K562 (cell line): ENCODE measurements around the gene ARID5B. TPM values are rescaled to one million over a fixed set of nuclear protein-coding genes. Genes with fewer than 3 reads are reported as not detected.

Experiments used
- ATAC-seq: fragments of 200-7000 bp; cut with Tn5 transposase; 3 replicates; pipeline ENCODE4 v1.9.1; 2020; ENCODE audit warnings: moderate library complexity
- BruUV-seq: library from RNA; stranded (reverse); fragments of 400-500 nt; replicated peaks from 2 replicates; lab custom pipeline; 2021; lab: Mats Ljungman, UMichigan
- CTCF ChIA-PET: fragments of 300-600 bp; formaldehyde crosslinking; extraction: SDS; loops from one replicate; lab custom pipeline; 2021; ENCODE audit warnings: low intra/inter-chr PET ratio; lab: Yijun Ruan, JAX
- POLR2A ChIA-PET: fragments of 300-600, 350-650 bp; sonication (Branson Sonifier 250); formaldehyde crosslinking; extraction: SDS; loops from one replicate; lab custom pipeline; 2021; ENCODE audit warnings: antibody characterized with exemption, inconsistent platforms; lab: Yijun Ruan, JAX
- DNase-seq, 4 experiments: peaks; one replicate each; pipeline versions ENCODE4 v3.0.0 to v3.0.0-alpha.2; 2011 to 2018; ENCODE audit warnings: low spot score in 3 of 4, mixed read lengths in 3 of 4; ENCODE audit errors: extremely low read depth in 1 of 4
- FAIRE-seq: peaks from 2 replicates; lab custom pipeline; 2011; peaks lifted over from hg19 to GRCh38; lab: Jason Lieb, UNC
- H2AFZ ChIP-seq: 2 replicates; pipeline ENCODE4 v1.6.0; 2011; ENCODE audit warnings: low read depth, low read length, control low read depth, inconsistent platforms
- H3K27ac ChIP-seq: fragments of 200-600 bp; 3 replicates; pipeline ENCODE4 v1.8.0; 2011; ENCODE audit warnings: low read depth, mild to moderate bottlenecking, control low read depth, inconsistent platforms, low read length, moderate library complexity, mixed read lengths; ENCODE audit errors: extremely low read depth
- H3K27me3 ChIP-seq, 2 experiments: fragments of 300-600 bp in 1 of 2; 2 replicates in 1 of 2; 3 replicates in 1 of 2; pipeline versions ENCODE4 v1.6.0 to v1.8.0; 2011; ENCODE audit warnings: inconsistent platforms in 2 of 2, low read length in 2 of 2, mild to moderate bottlenecking in 1 of 2, mixed read lengths in 1 of 2, moderate library complexity in 1 of 2; ENCODE audit not compliant: control insufficient read depth in 2 of 2, insufficient read depth in 2 of 2
- H3K36me3 ChIP-seq: fragments of 300-600 bp; 3 replicates; pipeline ENCODE4 v1.8.0; 2011; ENCODE audit warnings: mild to moderate bottlenecking, low read length, inconsistent platforms; ENCODE audit not compliant: control insufficient read depth, insufficient read depth
- H3K4me1 ChIP-seq, 2 experiments: fragments of 200-600 bp in 1 of 2; replicated peaks in 1 of 2; 2 replicates in 1 of 2; 3 replicates in 1 of 2; pipeline versions ENCODE4 v1.5.1 to v1.8.0; 2011; ENCODE audit warnings: inconsistent platforms in 2 of 2, low read length in 2 of 2, mild to moderate bottlenecking in 1 of 2, mixed read lengths in 1 of 2, moderate library complexity in 1 of 2; ENCODE audit not compliant: control insufficient read depth in 2 of 2, insufficient read depth in 2 of 2
- H3K4me2 ChIP-seq: 2 replicates; pipeline ENCODE4 v1.6.1; 2011; ENCODE audit warnings: low read length, control low read depth, inconsistent platforms, mixed read lengths; ENCODE audit not compliant: insufficient read depth
- H3K4me3 ChIP-seq: fragments of 200-600 bp; sonication (generic), shearing (Covaris generic); 2 replicates; pipeline ENCODE4 v1.5.1; 2016; ENCODE audit warnings: control low read depth, inconsistent platforms
- H3K79me2 ChIP-seq: fragments of 200-600 bp; 3 replicates; pipeline ENCODE4 v1.8.0; 2011; ENCODE audit warnings: low read length, inconsistent platforms; ENCODE audit not compliant: control insufficient read depth, insufficient read depth
- H3K9ac ChIP-seq, 2 experiments: 2 replicates each; pipeline versions ENCODE4 v1.6.0 to v1.6.1; 2011; ENCODE audit warnings: low read depth in 2 of 2, low read length in 2 of 2, control low read depth in 1 of 2, inconsistent platforms in 1 of 2, mild to moderate bottlenecking in 1 of 2, mixed read lengths in 1 of 2; ENCODE audit not compliant: insufficient read depth in 1 of 2
- H3K9me1 ChIP-seq: one replicate; pipeline ENCODE4 v1.6.0; 2011; ENCODE audit warnings: inconsistent platforms, mild to moderate bottlenecking, low read length, moderate library complexity; ENCODE audit not compliant: control insufficient read depth, insufficient read depth
- H3K9me3 ChIP-seq: replicated peaks from 2 replicates; pipeline ENCODE4 v1.5.1; 2011; ENCODE audit warnings: low read depth, low read length, inconsistent platforms; ENCODE audit not compliant: control insufficient read depth, insufficient read depth
- H4K20me1 ChIP-seq: replicated peaks from 2 replicates; pipeline ENCODE4 v1.6.1; 2011; ENCODE audit warnings: low read length, inconsistent platforms, mixed read lengths; ENCODE audit not compliant: control insufficient read depth, insufficient read depth
- HMG20B ChIP-seq: fragments of 250-450 bp; sonication (Bioruptor Pico); IDR thresholded peaks from 2 replicates; pipeline ENCODE4 v1.5.0; 2021; ENCODE audit warnings: mild to moderate bottlenecking
- JUN ChIP-seq, 2 experiments: sonication (generic) in 1 of 2; formaldehyde crosslinking in 1 of 2; IDR thresholded peaks; 2 replicates each; pipeline versions ENCODE4 v1.6.1 to v1.8.0; 2012 to 2022; ENCODE audit warnings: borderline replicate concordance in 2 of 2, mild to moderate bottlenecking in 2 of 2, improper control_type of control experiment in 1 of 2, low read depth in 1 of 2, low read length in 1 of 2, missing genetic modification reagents in 1 of 2
- NUFIP1 ChIP-seq: fragments of 450-650 bp; IDR thresholded peaks from 2 replicates; pipeline ENCODE4 v1.6.1; 2018; ENCODE audit not compliant: partially characterized antibody
- RBM22 ChIP-seq: fragments of 200-400 bp; formaldehyde crosslinking; IDR thresholded peaks from 2 replicates; pipeline ENCODE4 v1.6.1; 2018; ENCODE audit warnings: low read length, low read depth; ENCODE audit not compliant: poor library complexity, severe bottlenecking
- TAF7 ChIP-seq: fragments of 450-650 bp; IDR thresholded peaks from 2 replicates; pipeline ENCODE4 v1.6.1; 2016; ENCODE audit warnings: missing genetic modification characterization, missing compliant biosample characterization
- WGBS: fragments of 100-300 bp; shearing (Covaris generic); methylation state at CpG from one replicate; pipeline ENCODE4 v1.1.6; 2016; ENCODE audit warnings: low coverage, mixed read lengths; ENCODE audit not compliant: insufficient coverage; ENCODE audit errors: missing lambda C conversion rate; 5-methylcytosine and 5-hydroxymethylcytosine counted together
- in situ Hi-C: fragments of 300-500 bp; cut with MboI; formaldehyde crosslinking; loops from 4 replicates; pipeline ENCODE4 v1.15.0; 2018; ENCODE audit warnings: inconsistent platforms, mixed read lengths
- intact Hi-C: fragments of 100-400 bp; cut with micrococcal nuclease; formaldehyde crosslinking; loops from 2 replicates; pipeline ENCODE4 v1.14.2; 2022
- polyA plus RNA-seq, 8 experiments: library from polyadenylated mRNA; depleted of rRNA in 4 of 8; stranded (reverse) in 5 of 8; unstranded in 3 of 8; fragments of >200 nt; fragmentation: Nextera tagmentation in 2 of 8; fragmentation: Illumina TruSeq in 1 of 8; extraction: Ambion mirVana in 2 of 8; extraction: Trizol in 1 of 8; gene quantifications; 2 replicates each; pipeline versions ENCODE4 v1.2.1 to v1.2.3, GENCODE V29; 2011 to 2014; ENCODE audit warnings: inconsistent platforms in 1 of 8, missing spikeins in 1 of 8
- total RNA-seq, 7 experiments: library from RNA; depleted of rRNA in 6 of 7; stranded (reverse); fragments of >200 nt in 6 of 7; fragmentation: Illumina TruSeq in 2 of 7; extraction: Trizol in 2 of 7; gene quantifications; 2 replicates each; pipeline versions ENCODE4 v1.2.1 to v1.2.3, GENCODE V29; 2011 to 2021; ENCODE audit warnings: low replicate concordance in 1 of 7
- TF ChIP-seq, protein P1 (sequence below): fragments of 250-450 bp; sonication (Bioruptor Pico); IDR thresholded peaks from 2 replicates; pipeline ENCODE4 v1.4.0; 2020
- TF ChIP-seq, protein P2 (sequence below): fragments of 450-650 bp; IDR thresholded peaks from 2 replicates; pipeline ENCODE4 v1.6.1; 2018; ENCODE audit not compliant: partially characterized antibody
- TF ChIP-seq, protein P3 (sequence below), 3 experiments: fragments of 200-800 bp in 1 of 3; fragments of 250-450 bp in 1 of 3; fragments of 450-650 bp in 1 of 3; sonication (Bioruptor Pico) in 1 of 3; sonication (Bioruptor generic) in 1 of 3; formaldehyde crosslinking in 1 of 3; IDR thresholded peaks; 2 replicates each; pipeline versions ENCODE4 v1.6.1 to v1.8.0; 2016 to 2022; ENCODE audit warnings: mild to moderate bottlenecking in 2 of 3, missing genetic modification characterization in 2 of 3, missing compliant biosample characterization in 1 of 3, moderate library complexity in 1 of 3
- TF ChIP-seq, protein P4 (sequence below): fragments of 450-650 bp; formaldehyde crosslinking; IDR thresholded peaks from 2 replicates; pipeline ENCODE4 v1.4.0; 2020; ENCODE audit warnings: mild to moderate bottlenecking, moderate library complexity

The ARID5B gene
- total and polyA plus RNA-seq, 9 of the 15 experiments (the other 6 are each of a cell fraction or from before 2014, with no cell fraction given) = 0.48 to 1.6 (median 0.80) TPM

DNA sequence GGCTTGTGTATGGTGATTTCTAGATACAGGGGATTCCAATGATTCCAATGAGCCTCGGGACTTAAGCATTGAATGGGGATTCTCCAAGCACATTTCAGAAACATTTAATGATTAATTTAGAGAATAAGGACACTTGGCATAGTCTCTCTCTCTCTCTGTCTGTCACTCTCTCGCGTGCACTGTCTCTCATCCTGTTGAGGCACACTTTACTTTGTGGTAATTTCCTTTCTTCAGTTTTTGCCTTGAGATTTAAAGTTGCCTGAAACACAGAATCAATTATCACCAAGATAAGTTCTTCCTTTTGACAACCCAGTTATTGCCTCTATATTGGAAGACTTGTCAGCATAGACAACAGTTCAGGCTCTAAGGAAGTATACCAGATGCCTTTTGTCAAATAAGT is 131.6 kb downstream of the ARID5B start:
- H3K9me3 ChIP-seq = no peaks in the 10 kb centered on the region
- BruUV-seq = no TSS peak
- CTCF ChIA-PET = no interaction called here
- peaks cover 3 to 9% of the 10 kb centered on the region in 2 experiments; a peak in 2 of 5 replicates for H3K27me3 ChIP-seq
- FAIRE-seq = no peak
- no peak for ATAC-seq
- no peak overlapping the region for H3K9ac ChIP-seq
- no peaks in the 10 kb centered on the region for H3K79me2 ChIP-seq
- no peak for DNase-seq
- in situ Hi-C loops (no loop called here), intact Hi-C loops (no loop called here)
- H3K4me3 ChIP-seq = no peak overlapping the region
- 13% methylated on average over 3 of the region's 3 CpGs for WGBS
- no peaks in the 10 kb centered on the region for H4K20me1 ChIP-seq
- no peaks in the 10 kb centered on the region for H3K36me3 ChIP-seq
- POLR2A ChIA-PET = no interaction called here
- no peak overlapping the region for H3K4me2 ChIP-seq
- no peak overlapping the region for H2AFZ ChIP-seq
- H3K9me1 ChIP-seq = no peaks in the 10 kb centered on the region
- no peak overlapping the region for H3K27ac ChIP-seq
- H3K4me1 ChIP-seq = no peaks in the 10 kb centered on the region
- TF ChIP-seq JUN (IDR thresholded peaks at IDR 0.05; ENCODE audit: borderline replicate concordance, low read depth, low read length) (no peak), JUN (CRISPR knock-in tag; IDR thresholded peaks at IDR 0.05; ENCODE audit: borderline replicate concordance) (no peak), RBM22 (no peak), HMG20B (no peak), TAF7 (no peak), NUFIP1 (no peak)
- TF ChIP-seq, protein P1, sequence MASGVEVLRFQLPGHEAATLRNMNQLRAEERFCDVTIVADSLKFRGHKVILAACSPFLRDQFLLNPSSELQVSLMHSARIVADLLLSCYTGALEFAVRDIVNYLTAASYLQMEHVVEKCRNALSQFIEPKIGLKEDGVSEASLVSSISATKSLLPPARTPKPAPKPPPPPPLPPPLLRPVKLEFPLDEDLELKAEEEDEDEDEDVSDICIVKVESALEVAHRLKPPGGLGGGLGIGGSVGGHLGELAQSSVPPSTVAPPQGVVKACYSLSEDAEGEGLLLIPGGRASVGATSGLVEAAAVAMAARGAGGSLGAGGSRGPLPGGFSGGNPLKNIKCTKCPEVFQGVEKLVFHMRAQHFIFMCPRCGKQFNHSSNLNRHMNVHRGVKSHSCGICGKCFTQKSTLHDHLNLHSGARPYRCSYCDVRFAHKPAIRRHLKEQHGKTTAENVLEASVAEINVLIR (CRISPR knock-in tag) = no peak
- TF ChIP-seq, protein P2, sequence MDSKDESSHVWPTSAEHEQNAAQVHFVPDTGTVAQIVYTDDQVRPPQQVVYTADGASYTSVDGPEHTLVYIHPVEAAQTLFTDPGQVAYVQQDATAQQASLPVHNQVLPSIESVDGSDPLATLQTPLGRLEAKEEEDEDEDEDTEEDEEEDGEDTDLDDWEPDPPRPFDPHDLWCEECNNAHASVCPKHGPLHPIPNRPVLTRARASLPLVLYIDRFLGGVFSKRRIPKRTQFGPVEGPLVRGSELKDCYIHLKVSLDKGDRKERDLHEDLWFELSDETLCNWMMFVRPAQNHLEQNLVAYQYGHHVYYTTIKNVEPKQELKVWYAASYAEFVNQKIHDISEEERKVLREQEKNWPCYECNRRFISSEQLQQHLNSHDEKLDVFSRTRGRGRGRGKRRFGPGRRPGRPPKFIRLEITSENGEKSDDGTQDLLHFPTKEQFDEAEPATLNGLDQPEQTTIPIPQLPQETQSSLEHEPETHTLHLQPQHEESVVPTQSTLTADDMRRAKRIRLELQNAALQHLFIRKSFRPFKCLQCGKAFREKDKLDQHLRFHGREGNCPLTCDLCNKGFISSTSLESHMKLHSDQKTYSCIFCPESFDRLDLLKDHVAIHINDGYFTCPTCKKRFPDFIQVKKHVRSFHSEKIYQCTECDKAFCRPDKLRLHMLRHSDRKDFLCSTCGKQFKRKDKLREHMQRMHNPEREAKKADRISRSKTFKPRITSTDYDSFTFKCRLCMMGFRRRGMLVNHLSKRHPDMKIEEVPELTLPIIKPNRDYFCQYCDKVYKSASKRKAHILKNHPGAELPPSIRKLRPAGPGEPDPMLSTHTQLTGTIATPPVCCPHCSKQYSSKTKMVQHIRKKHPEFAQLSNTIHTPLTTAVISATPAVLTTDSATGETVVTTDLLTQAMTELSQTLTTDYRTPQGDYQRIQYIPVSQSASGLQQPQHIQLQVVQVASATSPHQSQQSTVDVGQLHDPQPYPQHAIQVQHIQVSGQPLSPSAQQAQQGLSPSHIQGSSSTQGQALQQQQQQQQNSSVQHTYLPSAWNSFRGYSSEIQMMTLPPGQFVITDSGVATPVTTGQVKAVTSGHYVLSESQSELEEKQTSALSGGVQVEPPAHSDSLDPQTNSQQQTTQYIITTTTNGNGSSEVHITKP = no peak
- TF ChIP-seq, protein P3, sequence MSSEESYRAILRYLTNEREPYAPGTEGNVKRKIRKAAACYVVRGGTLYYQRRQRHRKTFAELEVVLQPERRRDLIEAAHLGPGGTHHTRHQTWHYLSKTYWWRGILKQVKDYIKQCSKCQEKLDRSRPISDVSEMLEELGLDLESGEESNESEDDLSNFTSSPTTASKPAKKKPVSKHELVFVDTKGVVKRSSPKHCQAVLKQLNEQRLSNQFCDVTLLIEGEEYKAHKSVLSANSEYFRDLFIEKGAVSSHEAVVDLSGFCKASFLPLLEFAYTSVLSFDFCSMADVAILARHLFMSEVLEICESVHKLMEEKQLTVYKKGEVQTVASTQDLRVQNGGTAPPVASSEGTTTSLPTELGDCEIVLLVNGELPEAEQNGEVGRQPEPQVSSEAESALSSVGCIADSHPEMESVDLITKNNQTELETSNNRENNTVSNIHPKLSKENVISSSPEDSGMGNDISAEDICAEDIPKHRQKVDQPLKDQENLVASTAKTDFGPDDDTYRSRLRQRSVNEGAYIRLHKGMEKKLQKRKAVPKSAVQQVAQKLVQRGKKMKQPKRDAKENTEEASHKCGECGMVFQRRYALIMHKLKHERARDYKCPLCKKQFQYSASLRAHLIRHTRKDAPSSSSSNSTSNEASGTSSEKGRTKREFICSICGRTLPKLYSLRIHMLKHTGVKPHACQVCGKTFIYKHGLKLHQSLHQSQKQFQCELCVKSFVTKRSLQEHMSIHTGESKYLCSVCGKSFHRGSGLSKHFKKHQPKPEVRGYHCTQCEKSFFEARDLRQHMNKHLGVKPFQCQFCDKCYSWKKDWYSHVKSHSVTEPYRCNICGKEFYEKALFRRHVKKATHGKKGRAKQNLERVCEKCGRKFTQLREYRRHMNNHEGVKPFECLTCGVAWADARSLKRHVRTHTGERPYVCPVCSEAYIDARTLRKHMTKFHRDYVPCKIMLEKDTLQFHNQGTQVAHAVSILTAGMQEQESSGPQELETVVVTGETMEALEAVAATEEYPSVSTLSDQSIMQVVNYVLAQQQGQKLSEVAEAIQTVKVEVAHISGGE (CRISPR knock-in tag; IDR thresholded peaks at IDR 0.05) = no peak
- TF ChIP-seq, protein P4, sequence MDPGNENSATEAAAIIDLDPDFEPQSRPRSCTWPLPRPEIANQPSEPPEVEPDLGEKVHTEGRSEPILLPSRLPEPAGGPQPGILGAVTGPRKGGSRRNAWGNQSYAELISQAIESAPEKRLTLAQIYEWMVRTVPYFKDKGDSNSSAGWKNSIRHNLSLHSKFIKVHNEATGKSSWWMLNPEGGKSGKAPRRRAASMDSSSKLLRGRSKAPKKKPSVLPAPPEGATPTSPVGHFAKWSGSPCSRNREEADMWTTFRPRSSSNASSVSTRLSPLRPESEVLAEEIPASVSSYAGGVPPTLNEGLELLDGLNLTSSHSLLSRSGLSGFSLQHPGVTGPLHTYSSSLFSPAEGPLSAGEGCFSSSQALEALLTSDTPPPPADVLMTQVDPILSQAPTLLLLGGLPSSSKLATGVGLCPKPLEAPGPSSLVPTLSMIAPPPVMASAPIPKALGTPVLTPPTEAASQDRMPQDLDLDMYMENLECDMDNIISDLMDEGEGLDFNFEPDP (CRISPR knock-in tag) = no peak
